Left lung (tissue), 10 donors: ENCODE measurements around the gene DTNBP1. TPM values are rescaled to one million over a fixed set of nuclear protein-coding genes. Genes with fewer than 3 reads are reported as not detected.

Source experiments
- ATAC-seq: fragments of 200-7000 bp; cut with Tn5 transposase; one replicate; pipeline ENCODE4 v1.9.1; 2020; ENCODE audit warnings: moderate library complexity
- DNase-seq, 4 donors: peaks; one replicate each; pipeline ENCODE4 v3.0.0-alpha.2; 2013 to 2020
- H3K27ac ChIP-seq, 2 donors: fragments of 200-600 bp; sonication (generic) in 1 of 2; one replicate each; pipeline versions ENCODE4 v1.5.0 to v1.8.0; 2020 to 2021
- H3K27me3 ChIP-seq, 2 donors: fragments of 200-600 bp; sonication (generic) in 1 of 2; one replicate each; pipeline versions ENCODE4 v1.5.0 to v1.8.0; 2020 to 2021
- H3K36me3 ChIP-seq, 2 donors: fragments of 200-600 bp; sonication (generic) in 1 of 2; one replicate each; pipeline versions ENCODE4 v1.5.0 to v1.8.0; 2020 to 2021
- H3K4me1 ChIP-seq, 2 donors: fragments of 200-600 bp; one replicate each; pipeline ENCODE4 v1.8.0; 2021
- H3K4me3 ChIP-seq, 2 donors: fragments of 200-600 bp; sonication (generic) in 1 of 2; one replicate each; pipeline versions ENCODE4 v1.5.0 to v1.8.0; 2020 to 2021; ENCODE audit warnings: mild to moderate bottlenecking in 1 of 2
- H3K9me3 ChIP-seq, 2 donors: fragments of 200-600 bp; sonication (generic) in 1 of 2; one replicate each; pipeline versions ENCODE4 v1.5.0 to v1.8.0; 2020 to 2021
- CTCF ChIP-seq, 2 donors: fragments of 200-600 bp; sonication (generic) in 1 of 2; IDR thresholded peaks; one replicate each; pipeline versions ENCODE4 v1.5.0 to v1.8.0; 2021; ENCODE audit warnings: antibody characterized with exemption in 2 of 2
- intact Hi-C, 2 donors: fragments of 100-400 bp; cut with DNase I; formaldehyde crosslinking; loops; one replicate each; pipeline versions ENCODE4 v1.11.2 to v1.14.2; 2022
- polyA plus RNA-seq, 6 donors: library from polyadenylated mRNA; unstranded; fragments of 120-200 nt; gene quantifications; one replicate each; pipeline ENCODE4 v1.2.1, GENCODE V29; 2013; ENCODE audit not compliant: insufficient read length in 6 of 6
- total RNA-seq, 2 donors: library from RNA; stranded (reverse); fragmentation: NEBNext Ultra II Directional; extraction: Animal tissue kit (Norgen Biotek cat#: 25700); gene quantifications; one replicate each; pipeline ENCODE4 v1.2.1, GENCODE V29; 2021
- donor health status: DM: no; HTN: yes; CAD: no.
- donor health status: DM: no; HTN: no; CAD: no.

DTNBP1 gene
- total and polyA plus RNA-seq, 8 donors = 15.3 to 18.5 (median 16.2) TPM

- ATAC-seq (peak; percentile 4), DNase-seq (no peak)
- H3K4me1 ChIP-seq = peaks cover 9 to 30% of the 10 kb centered on the region in 2 donors
- H3K27ac ChIP-seq = peak overlapping the region in 1 of 2 donors; percentile 48
- no peak overlapping the region for H3K4me3 ChIP-seq
- H3K9me3 ChIP-seq = no peaks in the 10 kb centered on the region
- intact Hi-C loops = no loop called here
- H3K27me3 ChIP-seq = no peaks in the 10 kb centered on the region
- H3K36me3 ChIP-seq = no peaks in the 10 kb centered on the region
- no peak for TF ChIP-seq CTCF (IDR thresholded peaks at IDR 0.05)
These were observed 68.1 kb downstream of the DTNBP1 start for GRCh38 chr6:15594512-15595259.

GRCh38 chr6:15593798-15594197 is 69.0 kb downstream of the DTNBP1 start:
- H3K4me3 ChIP-seq = no peak overlapping the region
- DNase-seq = peak in 1 of 4 donors; percentile 51
- H3K4me1 ChIP-seq = peaks cover 9 to 30% of the 10 kb centered on the region in 2 donors
- no peak for ATAC-seq
- intact Hi-C loops = no loop called here
- H3K36me3 ChIP-seq = no peaks in the 10 kb centered on the region
- no peaks in the 10 kb centered on the region for H3K9me3 ChIP-seq
- no peak overlapping the region for H3K27ac ChIP-seq
- no peak for TF ChIP-seq CTCF (IDR thresholded peaks at IDR 0.05)
- no peaks in the 10 kb centered on the region for H3K27me3 ChIP-seq

- H3K4me3 ChIP-seq = no peak overlapping the region
- intact Hi-C loops = no loop called here
- H3K4me1 ChIP-seq = peaks cover 9 to 30% of the 10 kb centered on the region in 2 donors
- ATAC-seq (no peak), DNase-seq (no peak)
- no peak for TF ChIP-seq CTCF (IDR thresholded peaks at IDR 0.05)
- no peaks in the 10 kb centered on the region for H3K36me3 ChIP-seq
- no peaks in the 10 kb centered on the region for H3K9me3 ChIP-seq
- H3K27ac ChIP-seq = no peak overlapping the region
- H3K27me3 ChIP-seq = no peaks in the 10 kb centered on the region
These were observed 70.2 kb downstream of the DTNBP1 start for GRCh38 chr6:15592610-15593009.

- DNase-seq (no peak), ATAC-seq (no peak)
- H3K4me3 ChIP-seq = no peak overlapping the region
- H3K9me3 ChIP-seq = no peaks in the 10 kb centered on the region
- no peak overlapping the region for H3K27ac ChIP-seq
- H3K4me1 ChIP-seq = peaks cover 0 to 7% of the 10 kb centered on the region in 2 donors
- H3K36me3 ChIP-seq = no peaks in the 10 kb centered on the region
- intact Hi-C loops = no loop called here
- TF ChIP-seq CTCF (IDR thresholded peaks at IDR 0.05) = no peak
- no peaks in the 10 kb centered on the region for H3K27me3 ChIP-seq
These were observed 73.7 kb downstream of the DTNBP1 start for GRCh38 chr6:15588971-15589634.

- intact Hi-C loops = no loop called here
- H3K4me1 ChIP-seq = no peaks in the 10 kb centered on the region
These were observed 76.3 kb downstream of the DTNBP1 start for GRCh38 chr6:15586503-15586902.

More at GRCh38 chr6:15586503-15586902, 76.3 kb downstream of the DTNBP1 start:
- TF ChIP-seq CTCF (IDR thresholded peaks at IDR 0.05) = no peak
- no peaks in the 10 kb centered on the region for H3K9me3 ChIP-seq
- H3K4me3 ChIP-seq = no peak overlapping the region
- ATAC-seq (no peak), DNase-seq (no peak)
- H3K27ac ChIP-seq = no peak overlapping the region
- H3K36me3 ChIP-seq = no peaks in the 10 kb centered on the region
- H3K27me3 ChIP-seq = no peaks in the 10 kb centered on the region
